K562 (cell line): Measurements from ENCODE around the gene PRR7. TPM values are rescaled to one million over a fixed set of nuclear protein-coding genes. Genes with fewer than 3 reads are reported as not detected.

Source experiments
- BCL6 ChIP-seq: fragments of 250-450 bp; sonication (Bioruptor Pico); IDR thresholded peaks from 2 replicates; pipeline ENCODE4 v1.4.0; 2020
- BDP1 ChIP-seq: IDR thresholded peaks from 3 replicates; pipeline ENCODE4 v1.6.1; 2011; ENCODE audit not compliant: insufficient read length, insufficient read depth
- MYNN ChIP-seq, 2 experiments: sonication (generic); formaldehyde crosslinking in 1 of 2; IDR thresholded peaks; 2 replicates each; pipeline versions ENCODE4 v1.5.0 to v1.6.1; 2016 to 2020; ENCODE audit warnings: antibody characterized with exemption in 1 of 2, missing genetic modification reagents in 1 of 2
- PTBP1 ChIP-seq: fragments of 200-400 bp; formaldehyde crosslinking; IDR thresholded peaks from 2 replicates; pipeline ENCODE4 v1.6.1; 2017; ENCODE audit warnings: low read depth, low read length
- TAF1 ChIP-seq: IDR thresholded peaks from 2 replicates; pipeline ENCODE4 v1.6.1; 2011; ENCODE audit warnings: mild to moderate bottlenecking, low read length, moderate library complexity; ENCODE audit not compliant: insufficient read depth, control insufficient read depth, severe bottlenecking; ENCODE audit errors: extremely low read depth
- TGIF2 ChIP-seq: sonication (generic); formaldehyde crosslinking; IDR thresholded peaks from 2 replicates; pipeline ENCODE4 v1.8.1; 2022; ENCODE audit warnings: mild to moderate bottlenecking, missing genetic modification reagents, moderate library complexity
- ZKSCAN1 ChIP-seq: fragments of 150-350 bp; IDR thresholded peaks from 2 replicates; pipeline ENCODE4 v1.6.1; 2016; ENCODE audit warnings: low read depth, low read length
- ZNF592 ChIP-seq: fragments of 450-650 bp; IDR thresholded peaks from 2 replicates; pipeline ENCODE4 v1.6.1; 2017; ENCODE audit warnings: antibody characterized with exemption, mild to moderate bottlenecking
- polyA plus RNA-seq, 8 experiments: library from polyadenylated mRNA; depleted of rRNA in 4 of 8; stranded (reverse) in 5 of 8; unstranded in 3 of 8; fragments of >200 nt; fragmentation: Nextera tagmentation in 2 of 8; fragmentation: Illumina TruSeq in 1 of 8; extraction: Ambion mirVana in 2 of 8; extraction: Trizol in 1 of 8; gene quantifications; 2 replicates each; pipeline versions ENCODE4 v1.2.1 to v1.2.3, GENCODE V29; 2011 to 2014; ENCODE audit warnings: inconsistent platforms in 1 of 8, missing spikeins in 1 of 8
- total RNA-seq, 7 experiments: library from RNA; depleted of rRNA in 6 of 7; stranded (reverse); fragments of >200 nt in 6 of 7; fragmentation: Illumina TruSeq in 2 of 7; extraction: Trizol in 2 of 7; gene quantifications; 2 replicates each; pipeline versions ENCODE4 v1.2.1 to v1.2.3, GENCODE V29; 2011 to 2021; ENCODE audit warnings: low replicate concordance in 1 of 7
- TF ChIP-seq, protein P1 (sequence below), 3 experiments: fragments of 200-800 bp in 1 of 3; sonication (Bioruptor generic) in 1 of 3; sonication (generic) in 1 of 3; formaldehyde crosslinking in 1 of 3; IDR thresholded peaks; 2 replicates each; pipeline versions ENCODE4 v1.6.1 to v1.8.0; 2016 to 2022; ENCODE audit warnings: mild to moderate bottlenecking in 2 of 3, missing compliant biosample characterization in 2 of 3, missing genetic modification characterization in 2 of 3, missing genetic modification reagents in 1 of 3
- TF ChIP-seq, protein P2 (sequence below): fragments of 200-800 bp; sonication (Bioruptor generic); IDR thresholded peaks from 2 replicates; pipeline ENCODE4 v1.6.1; 2016; ENCODE audit warnings: missing genetic modification characterization, missing compliant biosample characterization
- TF ChIP-seq, protein P3 (sequence below): sonication (generic); formaldehyde crosslinking; IDR thresholded peaks from 2 replicates; pipeline ENCODE4 v1.8.0; 2023; ENCODE audit warnings: mild to moderate bottlenecking, missing genetic modification reagents

The PRR7 gene
- total and polyA plus RNA-seq, 9 of the 15 experiments (the other 6 are each of a cell fraction or from before 2014, with no cell fraction given) = 0.80 to 11.3 (median 10.4) TPM; not detected in 4

- TF ChIP-seq TAF1 = no peak
- TF ChIP-seq, protein P1, sequence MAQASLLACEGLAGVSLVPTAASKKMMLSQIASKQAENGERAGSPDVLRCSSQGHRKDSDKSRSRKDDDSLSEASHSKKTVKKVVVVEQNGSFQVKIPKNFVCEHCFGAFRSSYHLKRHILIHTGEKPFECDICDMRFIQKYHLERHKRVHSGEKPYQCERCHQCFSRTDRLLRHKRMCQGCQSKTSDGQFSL (CRISPR knock-in tag; IDR thresholded peaks at IDR 0.05) = no peak
- TF ChIP-seq, protein P1 (tag; IDR thresholded peaks at IDR 0.05) = no peak
- TF ChIP-seq, protein P2, sequence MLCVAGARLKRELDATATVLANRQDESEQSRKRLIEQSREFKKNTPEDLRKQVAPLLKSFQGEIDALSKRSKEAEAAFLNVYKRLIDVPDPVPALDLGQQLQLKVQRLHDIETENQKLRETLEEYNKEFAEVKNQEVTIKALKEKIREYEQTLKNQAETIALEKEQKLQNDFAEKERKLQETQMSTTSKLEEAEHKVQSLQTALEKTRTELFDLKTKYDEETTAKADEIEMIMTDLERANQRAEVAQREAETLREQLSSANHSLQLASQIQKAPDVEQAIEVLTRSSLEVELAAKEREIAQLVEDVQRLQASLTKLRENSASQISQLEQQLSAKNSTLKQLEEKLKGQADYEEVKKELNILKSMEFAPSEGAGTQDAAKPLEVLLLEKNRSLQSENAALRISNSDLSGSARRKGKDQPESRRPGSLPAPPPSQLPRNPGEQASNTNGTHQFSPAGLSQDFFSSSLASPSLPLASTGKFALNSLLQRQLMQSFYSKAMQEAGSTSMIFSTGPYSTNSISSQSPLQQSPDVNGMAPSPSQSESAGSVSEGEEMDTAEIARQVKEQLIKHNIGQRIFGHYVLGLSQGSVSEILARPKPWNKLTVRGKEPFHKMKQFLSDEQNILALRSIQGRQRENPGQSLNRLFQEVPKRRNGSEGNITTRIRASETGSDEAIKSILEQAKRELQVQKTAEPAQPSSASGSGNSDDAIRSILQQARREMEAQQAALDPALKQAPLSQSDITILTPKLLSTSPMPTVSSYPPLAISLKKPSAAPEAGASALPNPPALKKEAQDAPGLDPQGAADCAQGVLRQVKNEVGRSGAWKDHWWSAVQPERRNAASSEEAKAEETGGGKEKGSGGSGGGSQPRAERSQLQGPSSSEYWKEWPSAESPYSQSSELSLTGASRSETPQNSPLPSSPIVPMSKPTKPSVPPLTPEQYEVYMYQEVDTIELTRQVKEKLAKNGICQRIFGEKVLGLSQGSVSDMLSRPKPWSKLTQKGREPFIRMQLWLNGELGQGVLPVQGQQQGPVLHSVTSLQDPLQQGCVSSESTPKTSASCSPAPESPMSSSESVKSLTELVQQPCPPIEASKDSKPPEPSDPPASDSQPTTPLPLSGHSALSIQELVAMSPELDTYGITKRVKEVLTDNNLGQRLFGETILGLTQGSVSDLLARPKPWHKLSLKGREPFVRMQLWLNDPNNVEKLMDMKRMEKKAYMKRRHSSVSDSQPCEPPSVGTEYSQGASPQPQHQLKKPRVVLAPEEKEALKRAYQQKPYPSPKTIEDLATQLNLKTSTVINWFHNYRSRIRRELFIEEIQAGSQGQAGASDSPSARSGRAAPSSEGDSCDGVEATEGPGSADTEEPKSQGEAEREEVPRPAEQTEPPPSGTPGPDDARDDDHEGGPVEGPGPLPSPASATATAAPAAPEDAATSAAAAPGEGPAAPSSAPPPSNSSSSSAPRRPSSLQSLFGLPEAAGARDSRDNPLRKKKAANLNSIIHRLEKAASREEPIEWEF (CRISPR knock-in tag) = no peak
- TF ChIP-seq ZKSCAN1 = no peak
- no peak for TF ChIP-seq TGIF2 (CRISPR knock-in tag)
- peak; percentile 98 for TF ChIP-seq MYNN (IDR thresholded peaks at IDR 0.05)
- TF ChIP-seq MYNN (CRISPR knock-in tag; IDR thresholded peaks at IDR 0.05) = peak; percentile 71
- TF ChIP-seq ZNF592 = 0 out of 2 replicates have a peak, but pooled peaks have one; percentile 2
- TF ChIP-seq, protein P3, sequence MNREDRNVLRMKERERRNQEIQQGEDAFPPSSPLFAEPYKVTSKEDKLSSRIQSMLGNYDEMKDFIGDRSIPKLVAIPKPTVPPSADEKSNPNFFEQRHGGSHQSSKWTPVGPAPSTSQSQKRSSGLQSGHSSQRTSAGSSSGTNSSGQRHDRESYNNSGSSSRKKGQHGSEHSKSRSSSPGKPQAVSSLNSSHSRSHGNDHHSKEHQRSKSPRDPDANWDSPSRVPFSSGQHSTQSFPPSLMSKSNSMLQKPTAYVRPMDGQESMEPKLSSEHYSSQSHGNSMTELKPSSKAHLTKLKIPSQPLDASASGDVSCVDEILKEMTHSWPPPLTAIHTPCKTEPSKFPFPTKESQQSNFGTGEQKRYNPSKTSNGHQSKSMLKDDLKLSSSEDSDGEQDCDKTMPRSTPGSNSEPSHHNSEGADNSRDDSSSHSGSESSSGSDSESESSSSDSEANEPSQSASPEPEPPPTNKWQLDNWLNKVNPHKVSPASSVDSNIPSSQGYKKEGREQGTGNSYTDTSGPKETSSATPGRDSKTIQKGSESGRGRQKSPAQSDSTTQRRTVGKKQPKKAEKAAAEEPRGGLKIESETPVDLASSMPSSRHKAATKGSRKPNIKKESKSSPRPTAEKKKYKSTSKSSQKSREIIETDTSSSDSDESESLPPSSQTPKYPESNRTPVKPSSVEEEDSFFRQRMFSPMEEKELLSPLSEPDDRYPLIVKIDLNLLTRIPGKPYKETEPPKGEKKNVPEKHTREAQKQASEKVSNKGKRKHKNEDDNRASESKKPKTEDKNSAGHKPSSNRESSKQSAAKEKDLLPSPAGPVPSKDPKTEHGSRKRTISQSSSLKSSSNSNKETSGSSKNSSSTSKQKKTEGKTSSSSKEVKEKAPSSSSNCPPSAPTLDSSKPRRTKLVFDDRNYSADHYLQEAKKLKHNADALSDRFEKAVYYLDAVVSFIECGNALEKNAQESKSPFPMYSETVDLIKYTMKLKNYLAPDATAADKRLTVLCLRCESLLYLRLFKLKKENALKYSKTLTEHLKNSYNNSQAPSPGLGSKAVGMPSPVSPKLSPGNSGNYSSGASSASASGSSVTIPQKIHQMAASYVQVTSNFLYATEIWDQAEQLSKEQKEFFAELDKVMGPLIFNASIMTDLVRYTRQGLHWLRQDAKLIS (CRISPR knock-in tag) = 0 out of 2 replicates have a peak, but pooled peaks have one; percentile 23
- TF ChIP-seq BCL6 (CRISPR knock-in tag) = no peak
- no peak for TF ChIP-seq BDP1
- TF ChIP-seq PTBP1 = peak; percentile 14; the same call in 1 of the 2 replicates
These were observed 524 bp downstream of the PRR7 start (continued) for GRCh38 chr5:177447066-177447610.
